Osteocyte (in vitro differentiated cells): ENCODE data around the gene MAEA. TPM values are rescaled to one million over a fixed set of nuclear protein-coding genes. Genes with fewer than 3 reads are reported as not detected.

Experiments
- DNase-seq: peaks from one replicate; pipeline ENCODE4 v3.0.0; 2021; ENCODE audit warnings: mixed read lengths; ENCODE audit not compliant: unreplicated experiment; ENCODE audit errors: extremely low spot score
- H3K27ac Mint-ChIP-seq: one replicate; pipeline ENCODE4 v1.8.0; 2021; ENCODE audit warnings: mild to moderate bottlenecking, mixed read lengths; ENCODE audit not compliant: unreplicated experiment
- H3K27me3 Mint-ChIP-seq: one replicate; pipeline ENCODE4 v1.8.0; 2021; ENCODE audit warnings: mixed read lengths; ENCODE audit not compliant: unreplicated experiment
- H3K36me3 Mint-ChIP-seq: one replicate; pipeline ENCODE4 v1.8.0; 2021; ENCODE audit warnings: mixed read lengths; ENCODE audit not compliant: unreplicated experiment
- H3K4me1 Mint-ChIP-seq: one replicate; pipeline ENCODE4 v1.8.0; 2021; ENCODE audit warnings: mixed read lengths; ENCODE audit not compliant: unreplicated experiment
- H3K4me3 Mint-ChIP-seq: one replicate; pipeline ENCODE4 v1.8.0; 2021; ENCODE audit warnings: mild to moderate bottlenecking, moderate library complexity, mixed read lengths; ENCODE audit not compliant: unreplicated experiment
- H3K9me3 Mint-ChIP-seq: one replicate; pipeline ENCODE4 v1.8.0; 2021; ENCODE audit warnings: mixed read lengths; ENCODE audit not compliant: unreplicated experiment
- total RNA-seq: library from RNA; stranded (reverse); gene quantifications from 2 replicates; pipeline ENCODE4 v1.2.1, GENCODE V29; 2021
- TF ChIP-seq, protein P1 (sequence below): fragments of 200-600 bp; sonication (generic); IDR thresholded peaks from 2 replicates; pipeline ENCODE4 v1.5.0; 2021; ENCODE audit warnings: antibody characterized with exemption, mild to moderate bottlenecking, moderate library complexity

The MAEA gene
- total RNA-seq, 1 donor from 2014 or later, result 62.9 TPM

DNA sequence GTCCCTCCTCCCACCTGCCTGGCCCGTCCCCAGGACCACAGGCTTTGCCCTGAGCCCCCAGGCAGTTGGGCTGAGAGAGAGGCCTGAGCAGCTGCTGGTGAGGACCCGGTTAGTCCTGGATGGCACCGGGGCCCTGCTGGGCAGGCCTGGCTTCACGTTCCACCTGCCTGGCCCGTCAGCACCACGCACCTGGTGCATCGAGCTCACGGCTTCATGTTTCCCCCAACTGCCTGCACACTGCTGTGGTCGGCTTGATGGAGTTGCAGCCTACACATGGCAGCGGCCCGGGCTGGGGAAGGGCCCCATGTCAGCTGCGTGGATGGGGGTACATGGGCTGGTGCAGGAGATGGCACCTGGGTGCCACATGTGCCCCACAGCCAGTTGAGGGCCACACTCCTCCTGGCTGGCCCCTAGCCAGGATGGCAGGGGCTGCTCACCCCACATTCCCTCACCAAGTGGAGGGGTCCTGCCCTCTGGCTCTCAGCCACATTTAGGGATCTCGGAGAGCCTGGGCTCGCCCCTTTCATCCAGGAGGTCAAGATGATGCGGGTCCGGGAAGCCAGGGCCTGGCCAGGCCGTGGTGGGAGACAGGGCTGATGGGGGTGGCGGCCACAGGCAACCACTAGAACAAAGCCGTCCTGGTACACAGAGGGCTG, 88.0 kb downstream of the MAEA start:
- peaks cover 13% of the 10 kb centered on the region for H3K36me3 Mint-ChIP-seq
- H3K27me3 Mint-ChIP-seq, result no peaks in the 10 kb centered on the region
- H3K9me3 Mint-ChIP-seq, result no peaks in the 10 kb centered on the region
- TF ChIP-seq, protein P1, sequence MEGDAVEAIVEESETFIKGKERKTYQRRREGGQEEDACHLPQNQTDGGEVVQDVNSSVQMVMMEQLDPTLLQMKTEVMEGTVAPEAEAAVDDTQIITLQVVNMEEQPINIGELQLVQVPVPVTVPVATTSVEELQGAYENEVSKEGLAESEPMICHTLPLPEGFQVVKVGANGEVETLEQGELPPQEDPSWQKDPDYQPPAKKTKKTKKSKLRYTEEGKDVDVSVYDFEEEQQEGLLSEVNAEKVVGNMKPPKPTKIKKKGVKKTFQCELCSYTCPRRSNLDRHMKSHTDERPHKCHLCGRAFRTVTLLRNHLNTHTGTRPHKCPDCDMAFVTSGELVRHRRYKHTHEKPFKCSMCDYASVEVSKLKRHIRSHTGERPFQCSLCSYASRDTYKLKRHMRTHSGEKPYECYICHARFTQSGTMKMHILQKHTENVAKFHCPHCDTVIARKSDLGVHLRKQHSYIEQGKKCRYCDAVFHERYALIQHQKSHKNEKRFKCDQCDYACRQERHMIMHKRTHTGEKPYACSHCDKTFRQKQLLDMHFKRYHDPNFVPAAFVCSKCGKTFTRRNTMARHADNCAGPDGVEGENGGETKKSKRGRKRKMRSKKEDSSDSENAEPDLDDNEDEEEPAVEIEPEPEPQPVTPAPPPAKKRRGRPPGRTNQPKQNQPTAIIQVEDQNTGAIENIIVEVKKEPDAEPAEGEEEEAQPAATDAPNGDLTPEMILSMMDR, result no peak
- H3K27ac Mint-ChIP-seq, result no peak overlapping the region
- DNase-seq, result no peak
- H3K4me1 Mint-ChIP-seq, result no peaks in the 10 kb centered on the region
- H3K4me3 Mint-ChIP-seq, result no peak overlapping the region

DNA sequence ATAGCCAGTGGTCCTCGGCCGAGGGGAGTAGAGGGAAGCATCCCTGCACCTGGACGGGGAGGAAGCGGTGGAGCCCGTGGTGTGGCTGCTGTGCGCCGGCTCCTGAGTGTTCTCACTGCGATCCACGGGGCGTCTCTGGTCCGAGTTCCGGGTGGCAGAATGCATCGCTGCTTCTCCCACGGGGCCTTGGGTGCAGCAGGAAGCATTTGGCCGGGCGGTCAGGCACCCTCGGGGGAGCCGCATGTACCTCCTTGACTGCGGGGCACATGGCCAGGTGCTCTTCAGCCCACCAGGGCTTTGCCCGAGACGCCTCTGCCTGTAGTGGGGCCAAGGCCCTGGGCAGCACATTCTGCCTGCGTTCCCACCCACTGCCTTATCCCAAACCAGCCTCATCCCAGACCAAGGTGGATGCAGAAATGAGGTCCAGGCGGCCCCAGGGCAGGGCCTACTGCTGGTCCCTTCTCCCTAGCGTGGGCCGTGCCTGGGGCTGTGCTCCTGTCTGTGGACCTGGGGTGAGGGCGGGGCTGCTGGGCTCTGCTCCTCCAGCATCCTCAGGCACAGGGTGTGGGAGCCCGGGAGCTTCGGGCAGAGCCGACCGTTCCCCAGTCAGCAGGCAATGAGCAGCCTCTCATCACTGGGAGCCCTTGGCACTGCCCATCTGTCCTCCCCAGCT, 89.0 kb downstream of the MAEA start:
- peaks cover 4% of the 10 kb centered on the region for H3K36me3 Mint-ChIP-seq
- DNase-seq, result no peak
- no peaks in the 10 kb centered on the region for H3K4me1 Mint-ChIP-seq
- no peaks in the 10 kb centered on the region for H3K27me3 Mint-ChIP-seq
- no peak overlapping the region for H3K4me3 Mint-ChIP-seq
- TF ChIP-seq, protein P1, result no peak
- H3K9me3 Mint-ChIP-seq, result no peaks in the 10 kb centered on the region
- H3K27ac Mint-ChIP-seq, result no peak overlapping the region

DNA sequence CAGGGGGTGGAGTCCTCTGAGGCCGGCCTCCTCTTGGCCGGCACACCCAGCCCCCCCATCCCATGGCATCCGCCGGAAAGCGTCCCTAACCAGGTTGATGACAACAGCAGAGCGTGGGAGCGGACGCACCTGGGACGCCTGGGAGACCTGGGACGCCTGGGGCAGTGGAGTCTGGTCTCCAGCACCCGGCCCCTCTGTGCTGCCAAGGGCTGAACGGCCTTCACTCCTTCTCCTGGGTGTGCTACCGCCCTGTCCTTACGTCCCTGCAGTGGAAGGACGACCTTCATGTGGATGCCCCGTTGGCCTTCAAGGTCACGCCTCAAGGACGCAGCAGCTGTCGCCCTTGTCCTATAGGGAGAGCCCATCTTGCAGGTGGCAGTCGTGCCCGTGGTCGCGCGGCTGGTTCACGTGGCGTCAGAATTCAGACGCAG, 89.7 kb downstream of the MAEA start:
- no peaks in the 10 kb centered on the region for H3K4me1 Mint-ChIP-seq
- TF ChIP-seq, protein P1, result no peak
- H3K27ac Mint-ChIP-seq, result no peak overlapping the region
- H3K36me3 Mint-ChIP-seq, result no peaks in the 10 kb centered on the region
- no peak for DNase-seq
- H3K4me3 Mint-ChIP-seq, result no peak overlapping the region
- H3K27me3 Mint-ChIP-seq, result no peaks in the 10 kb centered on the region
- no peaks in the 10 kb centered on the region for H3K9me3 Mint-ChIP-seq

DNA sequence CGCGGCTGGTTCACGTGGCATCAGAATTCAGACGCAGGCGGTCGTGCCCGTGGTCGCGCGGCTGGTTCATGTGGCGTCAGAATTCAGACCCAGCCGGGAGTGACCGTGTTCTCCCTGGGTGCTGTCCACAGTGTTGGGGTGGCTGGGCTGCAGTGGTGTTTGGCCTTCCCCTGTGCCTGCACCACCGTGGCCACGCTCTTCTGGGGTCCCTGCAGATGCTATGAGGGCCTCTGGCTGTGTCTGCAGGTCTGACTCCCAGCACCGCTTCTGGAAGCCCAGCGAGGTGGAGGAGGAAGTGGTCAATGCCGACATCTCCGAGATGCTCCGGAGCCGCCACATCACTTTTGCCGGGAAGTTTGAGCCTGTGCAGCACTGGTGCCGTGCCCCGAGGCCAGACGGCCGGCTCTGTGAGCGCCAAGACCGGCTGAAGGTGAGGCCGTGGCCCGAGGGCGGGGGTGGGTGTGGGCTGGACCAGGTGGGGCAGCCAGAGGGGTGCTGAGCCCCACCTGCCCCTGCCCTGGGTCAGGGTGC, 90.2 kb downstream of the MAEA start:
- no peaks in the 10 kb centered on the region for H3K4me1 Mint-ChIP-seq
- no peaks in the 10 kb centered on the region for H3K27me3 Mint-ChIP-seq
- TF ChIP-seq, protein P1, result no peak
- DNase-seq, result no peak
- no peak overlapping the region for H3K4me3 Mint-ChIP-seq
- no peaks in the 10 kb centered on the region for H3K36me3 Mint-ChIP-seq
- H3K27ac Mint-ChIP-seq, result no peak overlapping the region
- no peaks in the 10 kb centered on the region for H3K9me3 Mint-ChIP-seq
